ENCODE data around the gene CDX2.
A peak's percentile ranks its signal among the peaks of the same experiment; 100 is the strongest.
"Not testable (repeated sequence)": the region's sequence is repeated elsewhere in the genome, so short reads cannot be mapped to it uniquely, and the experiment has no call there.

Gene CDX2

DNA sequence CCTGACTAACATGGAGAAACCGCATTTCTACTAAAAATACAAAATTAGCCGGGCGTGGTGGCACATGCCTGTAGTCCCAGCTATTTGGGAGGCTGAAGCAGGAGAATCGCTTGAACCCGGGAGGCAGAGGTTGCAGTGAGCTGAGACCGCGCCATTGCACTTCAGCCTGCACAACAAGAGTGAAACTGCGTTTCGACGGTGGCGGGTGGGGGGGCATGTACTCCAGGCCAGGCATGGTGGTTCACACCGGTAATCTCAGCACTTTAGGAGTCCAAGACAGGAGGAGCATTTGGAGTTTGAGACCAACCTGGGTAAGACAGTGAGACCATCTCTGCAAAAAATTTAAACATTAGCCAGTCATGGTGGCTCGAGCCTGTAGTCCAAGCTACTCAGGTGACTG is 4.9 kb downstream of the CDX2 start:
- DNase-seq = not testable (repeated sequence)

DNA sequence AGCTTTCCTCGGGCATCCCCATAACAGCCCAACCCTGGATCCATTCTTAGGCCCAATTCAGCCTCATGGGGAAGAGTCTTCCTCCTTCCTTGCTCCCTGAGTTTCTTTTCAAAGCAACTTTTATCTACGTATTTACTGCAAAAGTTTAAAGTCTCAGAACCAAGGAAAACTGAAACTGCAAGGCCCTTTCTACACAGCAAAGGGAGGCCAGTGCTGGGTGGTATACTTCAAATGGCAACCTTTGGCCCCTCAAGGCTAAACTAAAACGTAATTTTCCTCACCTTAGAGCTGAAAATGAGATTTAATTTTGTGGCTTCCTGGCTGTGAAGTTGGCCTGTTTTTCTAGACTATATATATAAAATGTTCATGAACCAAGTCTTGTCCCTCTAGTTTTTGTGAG is 5.6 kb downstream of the CDX2 start:
- no peak for DNase-seq

GRCh38 chr13:27962982-27963381 is 6.1 kb downstream of the CDX2 start:
- DNase-seq = no peak

GRCh38 chr13:27962128-27962841 is 6.8 kb downstream of the CDX2 start:
- DNase-seq = no peak

DNA sequence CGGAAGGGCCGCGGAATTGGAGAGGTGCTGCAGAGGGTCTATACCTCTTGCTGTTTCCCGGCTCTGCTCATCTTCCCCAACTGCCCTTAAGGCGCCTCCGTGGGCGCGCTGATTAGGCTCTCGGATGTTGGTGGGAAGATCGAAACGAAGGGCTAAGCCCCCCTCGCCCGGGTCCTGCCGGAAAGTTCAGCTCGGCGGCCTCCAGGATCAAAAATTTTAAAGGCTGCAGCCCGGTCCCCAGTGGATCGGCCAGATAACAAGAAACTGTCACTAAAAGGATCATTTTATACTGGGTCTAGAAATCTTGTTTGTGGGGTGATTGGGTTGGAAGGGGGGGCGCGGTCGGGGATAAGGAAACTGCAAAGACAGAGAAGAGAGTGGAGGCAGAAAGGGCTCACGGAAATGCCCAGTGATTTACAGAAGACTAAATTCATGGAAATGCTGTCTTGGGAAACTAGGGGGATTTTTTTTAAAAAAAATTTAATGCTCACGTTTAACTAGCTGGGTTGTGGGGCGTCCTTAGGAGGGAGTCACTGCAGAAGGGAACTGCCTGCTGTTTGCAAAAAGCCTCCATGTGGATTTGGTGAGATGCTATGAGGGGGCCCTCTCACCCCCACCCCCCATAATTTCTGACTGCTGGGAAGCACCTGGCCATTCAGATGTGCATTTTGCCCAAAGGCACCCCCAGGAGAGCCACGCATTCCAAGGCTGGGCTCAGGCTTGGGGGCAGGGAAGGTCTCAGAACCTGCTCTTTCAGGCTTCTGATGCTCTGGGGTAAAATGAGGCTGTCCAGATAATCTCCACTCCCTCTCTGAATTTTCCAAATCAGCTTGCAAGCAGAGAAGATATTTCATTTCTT is 7.7 kb downstream of the CDX2 start:
- DNase-seq = no peak

- DNase-seq = no peak
These were observed 8.5 kb downstream of the CDX2 start for GRCh38 chr13:27960362-27961226.

- no peak for DNase-seq
These were observed 9.1 kb downstream of the CDX2 start for GRCh38 chr13:27959976-27960361.

- DNase-seq = no peak
These were observed 12.4 kb downstream of the CDX2 start for GRCh38 chr13:27956576-27957300.

GRCh38 chr13:27955014-27955591 is 14.0 kb downstream of the CDX2 start:
- no peak for DNase-seq

DNA sequence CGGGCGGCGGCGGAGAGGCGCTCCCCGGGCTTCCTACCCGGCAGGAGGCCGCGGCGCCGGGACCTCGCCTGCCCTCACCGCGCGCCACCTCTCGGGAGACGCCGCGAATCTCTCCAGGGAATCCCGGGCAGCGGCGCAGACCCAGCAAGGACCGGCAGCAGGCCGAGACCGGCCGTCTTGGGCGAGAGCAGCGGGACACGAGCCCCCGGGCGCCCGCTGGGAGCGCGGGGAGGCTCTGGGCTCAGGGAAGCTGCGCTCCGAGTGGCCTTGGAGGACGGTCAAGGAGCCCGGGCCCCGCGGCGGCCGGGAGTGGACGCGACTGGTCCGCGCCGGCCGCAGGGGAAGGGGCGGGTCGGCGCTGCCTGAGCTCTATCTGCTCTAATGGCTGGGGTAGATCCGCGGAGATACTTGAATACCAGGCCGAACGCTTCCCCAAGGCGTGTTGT is 14.7 kb downstream of the CDX2 start:
- DNase-seq = no peak

DNA sequence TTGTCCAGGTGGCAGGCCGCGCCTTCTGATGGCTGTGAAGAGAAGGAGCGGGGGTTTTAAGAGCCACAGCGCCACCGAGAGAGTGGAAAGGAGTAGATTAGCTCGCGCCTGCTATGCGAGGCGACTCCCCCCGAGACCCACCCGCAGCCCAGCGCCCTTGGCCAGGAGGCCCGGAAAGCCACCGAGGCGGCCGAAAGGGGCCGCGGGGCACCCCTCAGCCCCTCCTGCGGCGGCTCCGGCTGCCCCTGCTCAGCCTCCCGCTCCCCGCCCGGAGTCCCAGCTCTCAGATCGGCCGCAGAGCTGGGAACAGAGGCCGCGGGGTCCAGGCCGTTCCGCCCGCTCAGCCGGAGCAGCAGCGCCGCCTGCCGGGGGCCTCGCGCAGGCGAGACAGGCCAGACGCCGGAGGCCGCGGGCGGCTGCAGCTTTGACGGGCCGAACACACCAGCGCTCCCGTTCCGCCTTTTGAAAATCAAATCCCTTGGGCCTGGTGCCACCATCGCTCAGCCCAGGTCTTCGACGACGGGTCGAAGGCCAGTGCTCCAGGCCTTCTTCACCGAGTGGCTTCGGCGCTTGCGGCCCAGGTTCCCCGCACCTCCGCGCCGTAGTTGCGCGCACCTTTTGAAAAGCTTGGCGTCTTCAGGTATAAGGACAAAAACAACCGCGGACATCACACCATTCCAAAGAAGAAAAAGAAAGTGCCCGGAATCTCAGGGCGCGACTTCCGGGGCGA is 15.3 kb downstream of the CDX2 start:
- peak; percentile 42 for DNase-seq

GRCh38 chr13:27952876-27953675 is 16.0 kb downstream of the CDX2 start:
- no peak for DNase-seq

DNA sequence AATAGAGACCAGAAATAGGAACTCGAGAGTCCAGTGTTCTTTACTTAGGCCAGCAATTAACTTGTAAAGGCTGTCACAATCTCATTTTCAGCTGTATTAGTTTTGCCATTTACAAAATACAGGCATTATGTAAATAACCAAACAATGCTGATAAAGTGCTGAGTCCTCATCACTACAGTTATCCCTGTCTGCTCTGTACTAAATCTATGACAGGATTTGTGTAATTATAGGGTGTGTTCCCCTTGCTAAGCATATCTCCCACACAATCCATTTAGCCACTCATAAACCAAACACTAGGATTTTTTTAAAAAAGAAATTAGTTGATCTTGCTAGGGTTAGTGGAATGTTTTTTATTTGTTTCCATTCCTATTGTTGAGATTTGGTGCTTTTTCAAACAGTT is 26.1 kb downstream of the CDX2 start:
- DNase-seq = no peak

DNA sequence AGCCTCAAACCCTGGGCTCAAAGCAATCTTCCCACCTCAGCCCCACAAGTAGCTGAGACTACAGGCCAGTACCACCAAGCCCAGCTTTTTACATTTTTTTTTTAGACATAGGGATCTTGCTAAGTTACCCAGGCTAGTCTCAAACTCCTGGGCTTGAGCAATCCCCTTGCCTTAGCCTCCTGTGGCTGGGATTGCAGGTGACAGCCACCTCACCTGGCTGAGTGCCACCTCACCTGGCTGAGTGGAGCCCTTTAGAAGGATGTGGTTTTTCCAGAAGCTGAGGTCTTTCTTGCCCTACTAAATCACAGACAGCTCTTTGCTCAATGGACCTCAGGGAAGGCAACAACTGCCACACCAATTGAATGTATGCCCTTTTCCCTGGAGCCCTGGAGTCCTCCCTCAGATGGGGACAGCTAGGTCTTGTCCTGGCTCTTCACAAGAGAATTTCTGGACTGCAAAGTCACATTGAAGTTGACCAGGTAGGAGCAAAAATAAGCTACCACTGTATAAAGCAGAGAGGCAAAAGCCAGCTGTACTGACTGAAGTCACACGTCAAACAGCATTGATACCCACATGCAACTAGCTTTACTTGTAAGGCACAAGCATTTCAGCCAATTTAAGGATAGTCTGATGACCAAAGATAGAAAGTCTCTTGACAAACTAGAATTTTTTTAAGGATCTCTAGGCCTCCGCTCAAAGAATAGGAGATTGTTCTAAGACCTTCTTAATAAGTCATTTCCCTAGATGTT is 35.4 kb downstream of the CDX2 start:
- no peak for DNase-seq

- no peak for DNase-seq
These were observed 36.0 kb downstream of the CDX2 start for GRCh38 chr13:27933118-27933517.

- DNase-seq = no peak
These were observed 39.2 kb downstream of the CDX2 start for GRCh38 chr13:27929868-27930267.

DNA sequence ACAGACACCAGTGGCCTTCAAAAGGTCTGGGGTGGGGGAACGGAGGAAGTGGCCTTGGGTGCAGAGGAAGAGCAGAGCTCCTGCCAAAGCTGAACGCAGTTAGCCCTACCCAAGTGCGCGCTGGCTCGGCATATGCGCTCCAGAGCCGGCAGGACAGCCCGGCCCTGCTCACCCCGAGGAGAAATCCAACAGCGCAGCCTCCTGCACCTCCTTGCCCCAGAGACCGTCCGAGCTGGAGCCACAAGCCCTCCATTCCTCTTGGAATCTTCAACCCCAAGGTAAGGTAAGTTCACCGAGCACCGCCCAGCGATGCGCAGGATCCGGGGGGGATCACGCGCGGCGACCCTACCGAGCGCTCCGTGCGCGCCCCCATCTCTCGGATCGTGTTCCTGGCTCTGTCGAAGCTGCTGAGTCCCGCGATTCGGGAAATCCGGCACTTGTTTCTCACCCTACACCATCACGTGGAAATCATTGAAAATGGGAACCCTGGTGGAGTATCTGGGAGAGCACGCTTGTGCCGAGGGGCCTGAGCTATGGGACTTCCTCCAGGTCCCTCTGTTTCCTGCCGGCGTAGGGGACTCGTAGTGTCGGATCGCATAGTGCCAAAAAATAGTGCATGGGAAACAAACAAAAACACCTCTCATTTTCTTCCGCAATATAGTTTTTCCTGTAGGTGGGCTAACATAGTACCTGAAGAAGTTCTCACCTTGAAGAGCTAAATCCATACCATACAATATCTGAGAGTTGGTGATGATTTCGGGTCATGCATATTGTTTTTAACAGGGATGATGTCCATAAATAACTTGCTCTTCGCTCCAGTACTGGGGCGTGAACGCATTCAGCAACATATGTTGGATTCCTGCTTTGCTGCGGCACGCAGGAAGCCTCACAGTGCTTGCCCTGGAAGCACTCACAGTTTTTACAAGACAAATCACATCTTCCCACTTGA is 40.0 kb downstream of the CDX2 start:
- no peak for DNase-seq

DNA sequence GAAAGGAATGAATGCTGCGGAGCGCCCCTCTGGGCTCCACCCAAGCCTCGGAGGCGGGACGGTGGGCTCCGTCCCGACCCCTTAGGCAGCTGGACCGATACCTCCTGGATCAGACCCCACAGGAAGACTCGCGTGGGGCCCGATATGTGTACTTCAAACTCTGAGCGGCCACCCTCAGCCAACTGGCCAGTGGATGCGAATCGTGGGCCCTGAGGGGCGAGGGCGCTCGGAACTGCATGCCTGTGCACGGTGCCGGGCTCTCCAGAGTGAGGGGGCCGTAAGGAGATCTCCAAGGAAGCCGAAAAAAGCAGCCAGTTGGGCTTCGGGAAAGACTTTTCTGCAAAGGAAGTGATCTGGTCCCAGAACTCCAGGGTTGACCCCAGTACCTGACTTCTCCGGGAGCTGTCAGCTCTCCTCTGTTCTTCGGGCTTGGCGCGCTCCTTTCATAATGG is 40.7 kb downstream of the CDX2 start:
- no peak for DNase-seq

All from CD4-positive, alpha-beta T cell treated with Interleukin-15 for 1 hour (primary cell).